ENCODE data around the gene WDR46. TPM values are rescaled to one million over a fixed set of nuclear protein-coding genes. Genes with fewer than 3 reads are reported as not detected.

WDR46 gene
- total RNA-seq, 1 experiment from 2014 or later, result 99.2 TPM

DNA sequence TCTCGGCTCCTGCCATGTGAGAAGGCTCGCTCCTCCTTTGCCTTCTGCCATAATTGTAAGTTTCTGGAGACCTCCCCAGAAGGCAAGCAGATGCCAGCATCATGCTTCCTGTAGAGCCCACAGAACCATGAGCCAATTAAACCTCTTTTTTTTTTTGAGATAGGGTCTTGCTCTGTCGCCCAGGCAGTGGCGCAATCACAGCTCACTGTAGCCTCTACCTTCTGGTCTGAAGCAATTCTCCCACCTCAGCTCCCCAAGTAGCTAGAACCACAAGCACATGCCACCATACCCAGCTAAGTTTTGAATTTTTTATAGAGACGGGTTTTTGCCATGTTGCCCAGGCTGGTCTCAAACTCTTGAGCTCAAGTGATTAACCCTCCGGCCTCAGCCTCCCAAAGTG, 52.2 kb downstream of the WDR46 start:
- H2BK5ac ChIP-seq (ENCODE audit: insufficient read length, low read length), result no peak overlapping the region
- no peak overlapping the region for H3K23ac ChIP-seq (ENCODE audit: insufficient read length, low read depth, low read length)
- H3K79me1 ChIP-seq (ENCODE audit: insufficient read depth, low read depth, low read length, poor library complexity, severe bottlenecking), result no peaks in the 10 kb centered on the region
- no peak overlapping the region for H3T11ph ChIP-seq (ENCODE audit: low read length)
- no peak overlapping the region for H4K8ac ChIP-seq (replicated peaks; ENCODE audit: insufficient read length, low read depth, low read length)
- H3K14ac ChIP-seq (ENCODE audit: insufficient read depth, low read length), result no peak overlapping the region
- H3K9ac ChIP-seq (ENCODE audit: extremely low read depth, insufficient read length, low read length), result no peak overlapping the region
- H4K91ac ChIP-seq (ENCODE audit: insufficient read length, low read depth, low read length), result no peak overlapping the region
- DNase-seq, result no peak
- no peak overlapping the region for H2BK15ac ChIP-seq (ENCODE audit: low read depth, low read length)
- no peaks in the 10 kb centered on the region for H3K9me3 Mint-ChIP-seq
- peaks cover 69% of the 10 kb centered on the region for H3K27me3 Mint-ChIP-seq (ENCODE audit: low read depth)
- no CpG with 5 or more reads among the region's 6 CpGs for WGBS (ENCODE audit: extremely low coverage, insufficient read length, low lambda C conversion rate)
- H3K4me1 Mint-ChIP-seq, result peaks cover 11% of the 10 kb centered on the region in 2 experiments
- H3K27me3 ChIP-seq (ENCODE audit: insufficient read depth, low read length), result no peaks in the 10 kb centered on the region
- H2AK5ac ChIP-seq (ENCODE audit: insufficient read length, low read length), result no peak overlapping the region
- TF ChIP-seq, protein P1, sequence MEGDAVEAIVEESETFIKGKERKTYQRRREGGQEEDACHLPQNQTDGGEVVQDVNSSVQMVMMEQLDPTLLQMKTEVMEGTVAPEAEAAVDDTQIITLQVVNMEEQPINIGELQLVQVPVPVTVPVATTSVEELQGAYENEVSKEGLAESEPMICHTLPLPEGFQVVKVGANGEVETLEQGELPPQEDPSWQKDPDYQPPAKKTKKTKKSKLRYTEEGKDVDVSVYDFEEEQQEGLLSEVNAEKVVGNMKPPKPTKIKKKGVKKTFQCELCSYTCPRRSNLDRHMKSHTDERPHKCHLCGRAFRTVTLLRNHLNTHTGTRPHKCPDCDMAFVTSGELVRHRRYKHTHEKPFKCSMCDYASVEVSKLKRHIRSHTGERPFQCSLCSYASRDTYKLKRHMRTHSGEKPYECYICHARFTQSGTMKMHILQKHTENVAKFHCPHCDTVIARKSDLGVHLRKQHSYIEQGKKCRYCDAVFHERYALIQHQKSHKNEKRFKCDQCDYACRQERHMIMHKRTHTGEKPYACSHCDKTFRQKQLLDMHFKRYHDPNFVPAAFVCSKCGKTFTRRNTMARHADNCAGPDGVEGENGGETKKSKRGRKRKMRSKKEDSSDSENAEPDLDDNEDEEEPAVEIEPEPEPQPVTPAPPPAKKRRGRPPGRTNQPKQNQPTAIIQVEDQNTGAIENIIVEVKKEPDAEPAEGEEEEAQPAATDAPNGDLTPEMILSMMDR (conservative IDR thresholded peaks at IDR 0.05), result no peak
- no peaks in the 10 kb centered on the region for H4K20me1 ChIP-seq (ENCODE audit: control insufficient read depth, insufficient read depth, insufficient read length)
- H3K4me2 ChIP-seq (ENCODE audit: insufficient read depth, insufficient read length, low read length), result no peak overlapping the region
- H3K56ac ChIP-seq (ENCODE audit: insufficient read length, low read depth, low read length), result no peak overlapping the region
- no peaks in the 10 kb centered on the region for H3K36me3 Mint-ChIP-seq (ENCODE audit: insufficient read depth in 1 of 3, low read depth in 3 of 3)
- H3K79me2 ChIP-seq (ENCODE audit: insufficient read depth, low read length), result no peaks in the 10 kb centered on the region
- peaks cover 3% of the 10 kb centered on the region; the same call in 1 of the 2 replicates for H3K4me1 ChIP-seq (ENCODE audit: insufficient read depth, low read length)
- H3K27ac Mint-ChIP-seq, result peak overlapping the region in 1 of 3 experiments; percentile 52; a peak in 1 of 7 replicates
- no peak overlapping the region for H3K4me3 Mint-ChIP-seq
- no peak overlapping the region for H2BK12ac ChIP-seq (ENCODE audit: insufficient read length, low read depth, low read length)
- no peak overlapping the region for H2AFZ ChIP-seq (ENCODE audit: low read length)
- no peaks in the 10 kb centered on the region for H3K23me2 ChIP-seq (ENCODE audit: insufficient read length, low read depth, low read length, poor library complexity, severe bottlenecking)
- H2BK20ac ChIP-seq (ENCODE audit: low read depth, low read length, poor library complexity, severe bottlenecking), result no peak overlapping the region
- no peak overlapping the region for H2BK120ac ChIP-seq (ENCODE audit: low read depth, low read length, poor library complexity, severe bottlenecking)
- no peak overlapping the region for H4K5ac ChIP-seq (ENCODE audit: insufficient read length, low read depth, low read length)
- no peaks in the 10 kb centered on the region for H3K9me3 ChIP-seq (ENCODE audit: control insufficient read depth, low read depth, low read length)
- H3K27ac ChIP-seq (ENCODE audit: insufficient read length, low read depth, low read length), result no peak overlapping the region
- no peak overlapping the region for H3K4ac ChIP-seq (ENCODE audit: low read depth, low read length)
- H3K18ac ChIP-seq (ENCODE audit: insufficient read length, low read depth, low read length), result no peak overlapping the region

All from H9 (cell line).